ENCODE measurements around the gene C19orf85. TPM values are rescaled to one million over a fixed set of nuclear protein-coding genes. Genes with fewer than 3 reads are reported as not detected.

Gene C19orf85
- total and polyA plus RNA-seq, 7 donors, result 0.07 TPM; not detected in 6

DNA sequence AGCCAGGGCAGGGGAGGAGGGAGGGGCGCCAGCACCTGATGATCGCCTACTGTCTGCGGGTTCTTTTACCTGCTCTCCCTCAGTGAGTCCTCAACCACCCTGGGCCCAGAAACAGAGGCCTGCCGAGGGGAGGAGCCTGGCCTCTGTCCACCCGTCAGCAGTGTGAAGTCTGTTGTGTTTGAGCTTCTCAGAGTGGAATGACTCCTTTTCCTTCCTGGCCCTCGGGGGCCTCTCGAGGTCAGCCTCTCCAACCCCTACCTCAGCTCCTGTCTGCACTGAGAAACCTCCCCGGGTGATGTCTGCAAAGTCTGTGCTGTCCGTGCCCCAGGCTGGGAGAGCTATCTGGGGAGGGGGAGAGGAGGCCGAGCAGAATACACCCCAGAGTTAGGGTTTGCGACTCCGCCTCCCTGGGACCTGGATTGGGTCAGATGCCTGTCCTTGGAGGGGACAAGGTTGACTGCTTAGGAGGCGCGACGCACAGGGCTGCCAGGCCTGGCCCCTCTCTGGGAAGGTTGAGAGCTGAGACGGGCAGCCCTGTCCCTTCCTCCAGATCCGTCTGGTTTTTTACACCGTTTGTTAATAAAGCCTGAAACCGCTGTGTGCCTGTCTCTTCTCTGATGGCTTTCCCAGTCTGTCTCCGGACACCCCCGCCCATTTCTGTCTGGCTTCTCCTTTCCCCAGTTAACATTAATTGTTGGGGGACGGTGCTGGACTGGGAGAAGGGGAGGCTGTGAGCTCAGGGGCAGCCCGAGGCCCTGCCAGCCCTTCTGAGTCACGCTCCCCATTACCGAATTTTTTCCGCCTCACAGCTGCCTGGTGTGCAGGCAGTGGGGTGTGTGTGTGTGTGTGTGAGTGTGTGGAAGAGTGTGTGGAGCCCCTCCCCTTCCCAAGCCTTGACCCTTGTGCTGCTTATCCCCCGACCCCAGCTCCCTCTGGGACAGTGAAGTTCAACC, 22.7 kb upstream of the C19orf85 start:
- Histone ChIP-seq H3K4me3 (peak overlapping the region in 3 of 4 donors; percentile 40 to 48 (median 43)), H3K4me1 (peaks cover 0 to 84% (median 82%) of the 10 kb centered on the region in 4 donors), H3K27ac (peak overlapping the region; percentile 94 to 99 (median 96)), H3K9me3 (no peaks in the 10 kb centered on the region), H3K36me3 (peaks cover 0 to 15% (median 11%) of the 10 kb centered on the region in 4 donors), H3K27me3 (no peaks in the 10 kb centered on the region)
- intact Hi-C loops (cut with DNase I), result no loop called here
- TF ChIP-seq POLR2AphosphoS5 (IDR thresholded peaks at IDR 0.05) (peak in 3 of 4 donors; percentile 70 to 85 (median 73)), POLR2A (IDR thresholded peaks at IDR 0.05) (no peak)
- DNase-seq, result peak; percentile 93
- 34 to 54% methylated on average over 27 of the region's 27 CpGs for WGBS, 2 donors

DNA sequence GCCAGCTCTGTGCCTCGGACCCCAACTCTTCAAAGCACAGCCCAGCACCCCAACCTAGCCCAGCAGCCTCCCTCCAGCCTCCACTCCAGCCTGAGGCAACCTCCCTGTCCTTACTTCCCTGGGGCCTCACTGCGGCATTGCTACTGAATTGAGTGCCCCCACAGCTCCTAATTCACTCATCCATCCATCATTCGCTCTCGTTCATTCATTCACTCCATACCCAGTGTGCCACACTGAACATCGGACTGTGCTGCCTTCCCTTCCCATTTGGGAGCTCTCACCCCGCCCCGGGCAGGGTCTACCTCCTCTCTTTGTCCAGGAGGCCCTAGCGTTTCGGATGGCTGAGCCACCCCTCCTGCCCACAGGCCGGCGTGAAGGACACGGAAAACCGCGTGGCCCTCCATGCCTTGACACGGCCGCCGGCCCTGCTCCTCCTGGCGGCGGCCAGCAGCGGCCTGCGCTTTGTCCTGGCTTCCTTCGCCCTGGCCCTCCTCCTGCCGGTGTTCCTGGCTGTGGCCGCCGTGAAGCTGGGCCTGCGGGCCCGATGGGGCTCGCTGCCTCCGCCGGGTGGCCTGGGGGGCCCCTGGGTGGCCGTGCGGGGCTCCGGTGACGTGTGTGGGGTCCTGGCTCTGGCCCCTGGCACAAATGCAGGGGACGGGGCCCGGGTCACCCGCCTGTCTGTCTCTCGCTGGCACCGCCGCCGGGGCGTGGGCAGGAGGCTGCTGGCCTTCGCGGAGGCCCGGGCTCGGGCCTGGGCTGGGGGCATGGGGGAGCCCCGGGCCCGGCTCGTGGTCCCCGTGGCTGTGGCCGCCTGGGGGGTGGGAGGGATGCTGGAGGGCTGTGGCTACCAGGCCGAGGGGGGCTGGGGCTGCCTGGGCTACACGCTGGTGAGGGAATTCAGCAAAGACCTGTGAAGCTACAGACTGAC, 21.8 kb upstream of the C19orf85 start:
- no peaks in the 10 kb centered on the region for H3K27me3 ChIP-seq
- TF ChIP-seq EP300 (IDR thresholded peaks at IDR 0.05) (no peak), POLR2AphosphoS5 (IDR thresholded peaks at IDR 0.05) (peak in 2 of 4 donors; percentile 26 to 33), POLR2A (IDR thresholded peaks at IDR 0.05) (no peak)
- TF ChIP-seq, protein P1, sequence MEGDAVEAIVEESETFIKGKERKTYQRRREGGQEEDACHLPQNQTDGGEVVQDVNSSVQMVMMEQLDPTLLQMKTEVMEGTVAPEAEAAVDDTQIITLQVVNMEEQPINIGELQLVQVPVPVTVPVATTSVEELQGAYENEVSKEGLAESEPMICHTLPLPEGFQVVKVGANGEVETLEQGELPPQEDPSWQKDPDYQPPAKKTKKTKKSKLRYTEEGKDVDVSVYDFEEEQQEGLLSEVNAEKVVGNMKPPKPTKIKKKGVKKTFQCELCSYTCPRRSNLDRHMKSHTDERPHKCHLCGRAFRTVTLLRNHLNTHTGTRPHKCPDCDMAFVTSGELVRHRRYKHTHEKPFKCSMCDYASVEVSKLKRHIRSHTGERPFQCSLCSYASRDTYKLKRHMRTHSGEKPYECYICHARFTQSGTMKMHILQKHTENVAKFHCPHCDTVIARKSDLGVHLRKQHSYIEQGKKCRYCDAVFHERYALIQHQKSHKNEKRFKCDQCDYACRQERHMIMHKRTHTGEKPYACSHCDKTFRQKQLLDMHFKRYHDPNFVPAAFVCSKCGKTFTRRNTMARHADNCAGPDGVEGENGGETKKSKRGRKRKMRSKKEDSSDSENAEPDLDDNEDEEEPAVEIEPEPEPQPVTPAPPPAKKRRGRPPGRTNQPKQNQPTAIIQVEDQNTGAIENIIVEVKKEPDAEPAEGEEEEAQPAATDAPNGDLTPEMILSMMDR (IDR thresholded peaks at IDR 0.05), result peak in 3 of 4 experiments; percentile 13 to 37 (median 35)
- H3K36me3 ChIP-seq, result peaks cover 0 to 22% (median 14%) of the 10 kb centered on the region in 4 donors
- H3K4me1 ChIP-seq, result peaks cover 0 to 74% (median 73%) of the 10 kb centered on the region in 4 donors
- peak overlapping the region in 3 of 4 donors; percentile 7 to 30 (median 14) for H3K4me3 ChIP-seq
- peak; percentile 82 for DNase-seq
- 71 to 84% methylated on average over 53 of the region's 53 CpGs for WGBS, 2 donors
- no peaks in the 10 kb centered on the region for H3K9me3 ChIP-seq
- peak overlapping the region; percentile 94 to 99 (median 96) for H3K27ac ChIP-seq
- intact Hi-C loops (cut with DNase I), result no loop called here

DNA sequence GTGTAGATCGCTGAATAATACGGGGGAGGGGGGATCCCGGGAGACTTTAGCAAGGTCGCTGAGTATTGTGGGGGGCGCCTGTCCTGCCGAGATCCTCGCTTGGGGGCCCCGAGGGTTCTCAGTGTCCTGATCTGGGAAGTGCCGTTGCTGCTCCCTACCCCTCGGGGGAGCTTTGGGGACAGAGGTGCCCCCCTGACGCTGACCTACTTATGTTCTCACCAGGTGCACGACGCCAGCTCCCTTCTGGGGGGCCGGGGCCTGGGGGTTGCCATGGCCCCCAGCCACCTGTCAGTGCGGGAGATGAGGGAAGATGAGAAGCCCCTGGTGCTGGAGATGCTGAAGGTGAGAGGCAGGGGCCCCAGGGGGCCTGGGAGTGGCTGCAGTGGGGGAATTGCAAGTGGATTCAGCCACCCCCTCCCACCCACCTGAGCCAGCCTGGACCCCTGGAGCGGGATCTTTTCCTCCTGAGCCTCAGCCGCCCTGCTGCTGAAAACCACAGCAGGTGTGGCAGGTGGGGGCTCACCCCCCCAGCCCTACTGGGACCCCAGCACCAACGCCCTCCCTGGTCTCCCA, 21.0 kb upstream of the C19orf85 start:
- intact Hi-C loops (cut with DNase I), result no loop called here

DNA sequence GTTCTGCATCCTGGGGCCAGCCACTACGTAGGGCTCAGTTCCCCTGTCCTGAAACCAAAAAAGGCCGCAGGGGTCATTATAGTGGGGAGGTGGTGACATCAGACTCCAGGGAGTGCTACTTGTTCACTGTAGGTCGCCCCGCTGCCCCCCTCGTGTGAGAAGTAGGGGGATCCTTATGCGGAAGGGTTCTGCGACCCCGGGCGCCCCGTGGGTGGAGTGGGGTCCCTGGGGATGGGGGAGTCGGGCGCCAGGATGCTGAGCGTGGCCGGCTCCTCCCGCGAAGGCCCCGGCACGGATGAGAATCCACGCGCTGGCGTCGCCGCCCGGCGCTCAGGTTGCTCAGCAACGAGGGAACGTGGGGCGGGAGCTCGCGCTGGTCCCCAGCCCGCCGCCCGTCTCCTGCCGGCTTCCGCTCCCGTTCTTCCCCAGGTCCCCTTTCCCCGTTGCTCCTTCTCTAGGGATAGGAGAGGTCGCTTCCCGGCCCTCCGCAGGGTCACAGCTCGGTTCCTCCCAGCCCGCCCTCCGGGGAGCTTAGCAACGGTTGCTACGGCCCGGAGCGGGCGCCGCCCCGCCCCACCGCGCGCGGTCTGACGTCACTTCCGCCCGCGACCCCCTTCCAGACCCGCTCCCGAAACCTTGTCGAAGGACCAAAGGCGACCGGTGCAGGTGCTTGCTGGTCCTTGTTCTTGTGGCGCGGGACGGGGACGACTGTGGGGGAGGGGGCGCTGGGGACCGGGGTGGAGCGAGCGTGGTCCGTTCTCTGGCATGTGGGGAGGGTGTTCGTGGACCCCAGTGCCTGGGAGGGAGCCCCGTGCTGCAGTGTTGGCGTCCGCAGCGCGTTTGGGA, 20.3 kb upstream of the C19orf85 start, which contains the start of gene NAT14:
NAT14 (plus strand) TSS at position 596 of the 846 bp plus-strand sequence. CDS start 521 bp downstream, outside the sequence.
- H3K27ac ChIP-seq, result peak within 1 kb of the TSS; percentile 94 to 99 (median 96)
- H3K36me3 ChIP-seq, result peaks cover 0 to 24% (median 14%) of the 10 kb centered on the region in 4 donors
- no peak for TF ChIP-seq POLR2A (IDR thresholded peaks at IDR 0.05)
- TF ChIP-seq POLR2AphosphoS5 (IDR thresholded peaks at IDR 0.05), result peak in 2 of 4 donors; percentile 50 to 61
- no peak for TF ChIP-seq EP300 (IDR thresholded peaks at IDR 0.05)
- TF ChIP-seq, protein P1 (IDR thresholded peaks at IDR 0.05), result no peak
- H3K9me3 ChIP-seq, result no peaks in the 10 kb centered on the region
- intact Hi-C loops (cut with DNase I), result no loop called here
- no peaks in the 10 kb centered on the region for H3K27me3 ChIP-seq
- DNase-seq, result peak; percentile 82
- 1 to 2% methylated on average over 78 of the region's 78 CpGs for WGBS, 2 donors
- H3K4me3 ChIP-seq, result peak within 1 kb of the TSS; percentile 43 to 65 (median 58)
- peaks cover 0 to 59% (median 58%) of the 10 kb centered on the region in 4 donors for H3K4me1 ChIP-seq

More for the DNA sequence above, 21.0 kb upstream of the C19orf85 start:
- H3K4me3 ChIP-seq, result peak overlapping the region; percentile 43 to 65 (median 58)
- H3K27ac ChIP-seq, result peak overlapping the region; percentile 94 to 99 (median 96)
- TF ChIP-seq POLR2AphosphoS5 (IDR thresholded peaks at IDR 0.05) (no peak), POLR2A (IDR thresholded peaks at IDR 0.05) (no peak), EP300 (IDR thresholded peaks at IDR 0.05) (no peak)
- TF ChIP-seq, protein P1 (IDR thresholded peaks at IDR 0.05), result no peak
- 28 to 29% methylated on average over 18 of the region's 18 CpGs for WGBS, 2 donors
- H3K9me3 ChIP-seq, result no peaks in the 10 kb centered on the region
- peaks cover 0 to 66% (median 65%) of the 10 kb centered on the region in 4 donors for H3K4me1 ChIP-seq
- H3K27me3 ChIP-seq, result no peaks in the 10 kb centered on the region
- DNase-seq, result peak; percentile 73
- H3K36me3 ChIP-seq, result peaks cover 0 to 24% (median 14%) of the 10 kb centered on the region in 4 donors
